IMR-90 (cell line): Measurements from ENCODE around the gene GPR142. TPM values are rescaled to one million over a fixed set of nuclear protein-coding genes. Genes with fewer than 3 reads are reported as not detected.

ENCODE experiments used
- ATAC-seq: fragments of 200-7000 bp; cut with Tn5 transposase; 2 replicates; pipeline ENCODE4 v1.9.1; 2020; ENCODE audit warnings: low read depth, mild to moderate bottlenecking, moderate library complexity
- BruUV-seq: library from RNA; stranded (reverse); fragments of 400-500 nt; replicated peaks from 2 replicates; lab custom pipeline; 2021; lab: Mats Ljungman, UMichigan
- CTCF ChIA-PET: fragments of 300-600 bp; formaldehyde crosslinking; extraction: SDS; loops from one replicate; lab custom pipeline; 2021; ENCODE audit warnings: antibody characterized with exemption; lab: Yijun Ruan, JAX
- POLR2A ChIA-PET: fragments of 300-600 bp; sonication (Branson Sonifier 250); formaldehyde crosslinking; loops from one replicate; lab custom pipeline; 2022; ENCODE audit warnings: antibody characterized with exemption; ENCODE audit not compliant: unreplicated experiment; lab: Charles Lee
- DNase-seq: peaks from one replicate; pipeline ENCODE4 v3.0.0; 2013
- H2AFZ ChIP-seq: replicated peaks from 2 replicates; pipeline ENCODE3; 2013; ENCODE audit warnings: low read length, mild to moderate bottlenecking; ENCODE audit not compliant: poor library complexity
- H2AK5ac ChIP-seq: 2 replicates; pipeline ENCODE4 v1.6.1; 2013; ENCODE audit warnings: low read depth, low read length, inconsistent platforms
- H2AK9ac ChIP-seq: replicated peaks from 2 replicates; pipeline ENCODE3; 2013; ENCODE audit warnings: mild to moderate bottlenecking, low read depth, low read length, moderate library complexity; ENCODE audit not compliant: poor library complexity
- H2BK120ac ChIP-seq: 2 replicates; pipeline ENCODE4 v1.6.1; 2013; ENCODE audit warnings: low read depth, low read length, inconsistent platforms
- H2BK15ac ChIP-seq: 3 replicates; pipeline ENCODE4 v1.6.1; 2013; ENCODE audit warnings: low read depth, low read length, inconsistent platforms
- H2BK20ac ChIP-seq: 2 replicates; pipeline ENCODE4 v1.6.1; 2013; ENCODE audit warnings: low read depth, mild to moderate bottlenecking, inconsistent platforms, low read length, moderate library complexity
- H2BK5ac ChIP-seq: 2 replicates; pipeline ENCODE4 v1.6.1; 2013; ENCODE audit warnings: mild to moderate bottlenecking, low read depth, low read length, inconsistent platforms; ENCODE audit not compliant: poor library complexity, severe bottlenecking
- H3K14ac ChIP-seq: replicated peaks from 2 replicates; pipeline ENCODE4 v1.6.1; 2013; ENCODE audit warnings: low read depth, low read length, inconsistent platforms
- H3K18ac ChIP-seq: 2 replicates; pipeline ENCODE4 v1.6.1; 2013; ENCODE audit warnings: low read depth, low read length, control low read depth
- H3K23ac ChIP-seq: 2 replicates; pipeline ENCODE4 v1.6.1; 2013; ENCODE audit warnings: low read depth, low read length, inconsistent platforms
- H3K27ac ChIP-seq: 2 replicates; pipeline ENCODE4 v1.5.1; 2013; ENCODE audit warnings: mild to moderate bottlenecking, control low read depth, low read length; ENCODE audit not compliant: insufficient read depth
- H3K27me3 ChIP-seq: 2 replicates; pipeline ENCODE4 v1.6.1; 2013; ENCODE audit warnings: low read length; ENCODE audit not compliant: control insufficient read depth, insufficient read depth
- H3K36me3 ChIP-seq: 2 replicates; pipeline ENCODE4 v1.6.1; 2013; ENCODE audit warnings: low read length, mixed read lengths; ENCODE audit not compliant: control insufficient read depth, insufficient read depth
- H3K4ac ChIP-seq: 2 replicates; pipeline ENCODE4 v1.6.1; 2013; ENCODE audit warnings: low read depth, low read length, inconsistent platforms
- H3K4me1 ChIP-seq: 2 replicates; pipeline ENCODE4 v1.6.1; 2013; ENCODE audit warnings: low read length, mixed read lengths; ENCODE audit not compliant: control insufficient read depth, insufficient read depth
- H3K4me2 ChIP-seq: 2 replicates; pipeline ENCODE4 v1.6.1; 2013; ENCODE audit warnings: low read depth, mild to moderate bottlenecking, control low read depth, low read length, moderate library complexity
- H3K4me3 ChIP-seq: 2 replicates; pipeline ENCODE4 v1.5.1; 2013; ENCODE audit warnings: low read depth, mild to moderate bottlenecking, control low read depth, low read length, moderate library complexity; ENCODE audit not compliant: insufficient read depth
- H3K56ac ChIP-seq: 2 replicates; pipeline ENCODE4 v1.6.1; 2013; ENCODE audit warnings: low read length, inconsistent platforms; ENCODE audit not compliant: insufficient read depth; ENCODE audit errors: extremely low read depth
- H3K79me1 ChIP-seq, 2 experiments: 2 replicates each; pipeline ENCODE4 v1.6.1; 2013; ENCODE audit warnings: low read length in 2 of 2, inconsistent platforms in 1 of 2, low read depth in 1 of 2
- H3K9ac ChIP-seq: 2 replicates; pipeline ENCODE4 v1.6.1; 2013; ENCODE audit warnings: low read depth, low read length, control low read depth
- H3K9me1 ChIP-seq: 2 replicates; pipeline ENCODE4 v1.6.1; 2013; ENCODE audit warnings: low read length, inconsistent platforms; ENCODE audit not compliant: insufficient read depth
- H3K9me3 ChIP-seq: 2 replicates; pipeline ENCODE4 v1.6.1; 2013; ENCODE audit warnings: low read length; ENCODE audit not compliant: control insufficient read depth, insufficient read depth
- H4K20me1 ChIP-seq: 2 replicates; pipeline ENCODE4 v1.6.1; 2013; ENCODE audit warnings: low read length, inconsistent platforms; ENCODE audit not compliant: insufficient read depth
- H4K5ac ChIP-seq: 2 replicates; pipeline ENCODE4 v1.6.1; 2013; ENCODE audit warnings: mild to moderate bottlenecking, low read depth, low read length, control low read depth
- H4K8ac ChIP-seq, 2 experiments: 2 replicates each; pipeline ENCODE4 v1.6.1; 2013; ENCODE audit warnings: low read depth in 2 of 2, low read length in 2 of 2, control low read depth in 1 of 2, inconsistent platforms in 1 of 2
- H4K91ac ChIP-seq: 2 replicates; pipeline ENCODE4 v1.6.1; 2013; ENCODE audit warnings: low read depth, low read length, inconsistent platforms; ENCODE audit not compliant: insufficient read depth
- BHLHE40 ChIP-seq: fragments of 150-350 bp; IDR thresholded peaks from 2 replicates; pipeline ENCODE4 v1.6.1; 2016; ENCODE audit warnings: mild to moderate bottlenecking, low read depth, low read length
- CEBPB ChIP-seq: IDR thresholded peaks from 2 replicates; pipeline ENCODE4 v1.6.1; 2012; ENCODE audit warnings: low read depth, low read length, improper control_type of control experiment
- CHD1 ChIP-seq: IDR thresholded peaks from 2 replicates; pipeline ENCODE4 v1.6.1; 2012; ENCODE audit warnings: low read depth, low read length, improper control_type of control experiment
- FOS ChIP-seq: fragments of 150-350 bp; IDR thresholded peaks from 2 replicates; pipeline ENCODE4 v1.6.1; 2016; ENCODE audit warnings: low read depth, low read length
- MXI1 ChIP-seq: IDR thresholded peaks from 2 replicates; pipeline ENCODE4 v1.6.1; 2012; ENCODE audit warnings: low read depth, mild to moderate bottlenecking, low read length, moderate library complexity, borderline replicate concordance
- NFE2L2 ChIP-seq: fragments of 150-350 bp; IDR thresholded peaks from 2 replicates; pipeline ENCODE4 v1.6.1; 2016; ENCODE audit warnings: low read depth, mild to moderate bottlenecking, low read length
- POLR2A ChIP-seq: IDR thresholded peaks from 2 replicates; pipeline ENCODE4 v1.6.1; 2012; ENCODE audit warnings: mild to moderate bottlenecking, low read depth, low read length
- RAD21 ChIP-seq: IDR thresholded peaks from 2 replicates; pipeline ENCODE4 v1.6.1; 2012; ENCODE audit warnings: low read length, improper control_type of control experiment
- RCOR1 ChIP-seq: IDR thresholded peaks from 2 replicates; pipeline ENCODE4 v1.6.1; 2012; ENCODE audit warnings: mild to moderate bottlenecking, low read length, improper control_type of control experiment; ENCODE audit not compliant: insufficient replicate concordance
- RFX5 ChIP-seq: IDR thresholded peaks from 2 replicates; pipeline ENCODE4 v1.8.0; 2012; ENCODE audit warnings: low read depth, mild to moderate bottlenecking, low read length, moderate library complexity
- SMC3 ChIP-seq: fragments of 150-350 bp; IDR thresholded peaks from 2 replicates; pipeline ENCODE4 v1.6.1; 2016; ENCODE audit warnings: low read depth, mild to moderate bottlenecking, antibody characterized with exemption, low read length, moderate library complexity
- WGBS, 2 experiments: methylation state at CpG; one replicate each; pipeline versions ENCODE4 v1.1.5 to v1.1.7; 2013; ENCODE audit warnings: missing lambda C conversion rate in 2 of 2; ENCODE audit not compliant: insufficient read length in 1 of 2; ENCODE audit errors: extremely low coverage in 2 of 2; 5-methylcytosine and 5-hydroxymethylcytosine counted together
- dilution Hi-C: fragments of 300-500 bp; cut with HindIII; formaldehyde crosslinking; loops from one replicate; pipeline ENCODE4 v1.14.3; 2018; ENCODE audit warnings: low sequenced_read_pairs; ENCODE audit not compliant: unreplicated experiment
- in situ Hi-C: fragments of 300-500 bp; cut with MboI; formaldehyde crosslinking; loops from 3 replicates; pipeline ENCODE4 v1.14.3; 2019; ENCODE audit warnings: low sequenced_read_pairs, inconsistent platforms, mixed read lengths
- intact Hi-C: fragments of 100-400 bp; cut with micrococcal nuclease; formaldehyde crosslinking; loops from 2 replicates; pipeline ENCODE4 v1.10.0; 2022
- polyA plus RNA-seq, 3 experiments: library from polyadenylated mRNA; depleted of rRNA; stranded (reverse); fragments of >200 nt; gene quantifications; 2 replicates each; pipeline ENCODE4 v1.2.3, GENCODE V29; 2012; ENCODE audit warnings: low replicate concordance in 1 of 3
- total RNA-seq: library from RNA; depleted of rRNA; stranded (reverse); fragments of >200 nt; gene quantifications from 2 replicates; pipeline ENCODE4 v1.2.3, GENCODE V29; 2012
- TF ChIP-seq, protein P1 (sequence below): conservative IDR thresholded peaks from 2 replicates; pipeline ENCODE4 v1.5.1; 2012; ENCODE audit warnings: mild to moderate bottlenecking, low read depth, low read length, improper control_type of control experiment
- TF ChIP-seq, protein P2 (sequence below): fragments of 150-350 bp; IDR thresholded peaks from 2 replicates; pipeline ENCODE4 v1.6.1; 2016; ENCODE audit warnings: low read depth, mild to moderate bottlenecking, low read length, moderate library complexity, borderline replicate concordance
- TF ChIP-seq, protein P3 (sequence below): fragments of 150-350 bp; IDR thresholded peaks from 2 replicates; pipeline ENCODE4 v1.6.1; 2017; ENCODE audit warnings: mild to moderate bottlenecking, antibody characterized with exemption, low read length, low read depth

GPR142 gene
- total and polyA plus RNA-seq, 2 of the 4 experiments (the other 2 are of a cell fraction), result not detected

DNA sequence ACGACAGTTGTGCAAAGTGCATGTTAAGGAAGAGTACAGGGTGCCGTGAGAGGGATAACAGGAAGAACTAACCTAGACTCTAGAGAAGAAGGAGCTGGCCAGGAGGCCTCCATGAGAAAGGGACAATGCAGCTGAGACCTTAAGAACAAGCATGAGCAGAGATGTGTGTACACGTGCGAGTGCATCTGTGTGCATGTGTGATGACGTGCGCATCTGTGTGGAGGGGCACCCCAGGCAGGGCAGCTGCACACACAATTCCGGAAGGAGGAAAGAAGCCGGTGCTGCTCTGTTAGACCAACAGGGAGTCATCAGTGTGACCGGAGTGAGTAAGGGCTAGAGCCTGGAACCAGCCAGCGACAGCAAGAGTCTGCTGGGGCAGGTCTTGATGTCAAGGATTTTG, 48.9 kb upstream of the GPR142 start:
- H3K9me3 ChIP-seq, result peaks cover 21% of the 10 kb centered on the region
- no peaks in the 10 kb centered on the region for H3K36me3 ChIP-seq
- H3K23ac ChIP-seq, result no peak overlapping the region
- no TSS peak for BruUV-seq
- no peak overlapping the region for H2AK5ac ChIP-seq
- H3K4ac ChIP-seq, result no peak overlapping the region
- ATAC-seq, result no peak
- H2AK9ac ChIP-seq, result no peak overlapping the region
- H3K79me1 ChIP-seq, result no peaks in the 10 kb centered on the region
- H4K5ac ChIP-seq, result no peak overlapping the region
- H2AFZ ChIP-seq, result no peak overlapping the region
- CTCF ChIA-PET, result no interaction called here
- no peak overlapping the region for H2BK120ac ChIP-seq
- H4K8ac ChIP-seq, result no peak overlapping the region
- dilution Hi-C loops, result no loop called here
- no peak overlapping the region for H3K14ac ChIP-seq
- H4K91ac ChIP-seq, result no peak overlapping the region
- H3K27ac ChIP-seq, result no peak overlapping the region
- no peak for TF ChIP-seq FOS
- TF ChIP-seq NFE2L2, result no peak
- no peak for TF ChIP-seq MXI1
- TF ChIP-seq, protein P1, sequence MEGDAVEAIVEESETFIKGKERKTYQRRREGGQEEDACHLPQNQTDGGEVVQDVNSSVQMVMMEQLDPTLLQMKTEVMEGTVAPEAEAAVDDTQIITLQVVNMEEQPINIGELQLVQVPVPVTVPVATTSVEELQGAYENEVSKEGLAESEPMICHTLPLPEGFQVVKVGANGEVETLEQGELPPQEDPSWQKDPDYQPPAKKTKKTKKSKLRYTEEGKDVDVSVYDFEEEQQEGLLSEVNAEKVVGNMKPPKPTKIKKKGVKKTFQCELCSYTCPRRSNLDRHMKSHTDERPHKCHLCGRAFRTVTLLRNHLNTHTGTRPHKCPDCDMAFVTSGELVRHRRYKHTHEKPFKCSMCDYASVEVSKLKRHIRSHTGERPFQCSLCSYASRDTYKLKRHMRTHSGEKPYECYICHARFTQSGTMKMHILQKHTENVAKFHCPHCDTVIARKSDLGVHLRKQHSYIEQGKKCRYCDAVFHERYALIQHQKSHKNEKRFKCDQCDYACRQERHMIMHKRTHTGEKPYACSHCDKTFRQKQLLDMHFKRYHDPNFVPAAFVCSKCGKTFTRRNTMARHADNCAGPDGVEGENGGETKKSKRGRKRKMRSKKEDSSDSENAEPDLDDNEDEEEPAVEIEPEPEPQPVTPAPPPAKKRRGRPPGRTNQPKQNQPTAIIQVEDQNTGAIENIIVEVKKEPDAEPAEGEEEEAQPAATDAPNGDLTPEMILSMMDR, result no peak
- no peak for TF ChIP-seq CHD1
- TF ChIP-seq RFX5, result no peak
- TF ChIP-seq CEBPB, result no peak
- no peak for TF ChIP-seq BHLHE40
- TF ChIP-seq, protein P2, sequence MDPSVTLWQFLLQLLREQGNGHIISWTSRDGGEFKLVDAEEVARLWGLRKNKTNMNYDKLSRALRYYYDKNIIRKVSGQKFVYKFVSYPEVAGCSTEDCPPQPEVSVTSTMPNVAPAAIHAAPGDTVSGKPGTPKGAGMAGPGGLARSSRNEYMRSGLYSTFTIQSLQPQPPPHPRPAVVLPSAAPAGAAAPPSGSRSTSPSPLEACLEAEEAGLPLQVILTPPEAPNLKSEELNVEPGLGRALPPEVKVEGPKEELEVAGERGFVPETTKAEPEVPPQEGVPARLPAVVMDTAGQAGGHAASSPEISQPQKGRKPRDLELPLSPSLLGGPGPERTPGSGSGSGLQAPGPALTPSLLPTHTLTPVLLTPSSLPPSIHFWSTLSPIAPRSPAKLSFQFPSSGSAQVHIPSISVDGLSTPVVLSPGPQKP, result no peak
- TF ChIP-seq RCOR1, result no peak
- TF ChIP-seq RAD21, result no peak
- no peak for TF ChIP-seq SMC3
- TF ChIP-seq, protein P3, sequence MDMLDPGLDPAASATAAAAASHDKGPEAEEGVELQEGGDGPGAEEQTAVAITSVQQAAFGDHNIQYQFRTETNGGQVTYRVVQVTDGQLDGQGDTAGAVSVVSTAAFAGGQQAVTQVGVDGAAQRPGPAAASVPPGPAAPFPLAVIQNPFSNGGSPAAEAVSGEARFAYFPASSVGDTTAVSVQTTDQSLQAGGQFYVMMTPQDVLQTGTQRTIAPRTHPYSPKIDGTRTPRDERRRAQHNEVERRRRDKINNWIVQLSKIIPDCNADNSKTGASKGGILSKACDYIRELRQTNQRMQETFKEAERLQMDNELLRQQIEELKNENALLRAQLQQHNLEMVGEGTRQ, result no peak
- no peak for TF ChIP-seq POLR2A
- no peak overlapping the region for H3K56ac ChIP-seq
- no peak overlapping the region for H3K9ac ChIP-seq
- 82% methylated on average over 7 of the region's 10 CpGs; no CpG with 5 or more reads in 1 of the 2 experiments for WGBS, 2 experiments
- H3K9me1 ChIP-seq, result no peaks in the 10 kb centered on the region
- H3K4me1 ChIP-seq, result no peaks in the 10 kb centered on the region
- no peak overlapping the region for H2BK15ac ChIP-seq
- in situ Hi-C loops, result no loop called here
- H2BK5ac ChIP-seq, result no peak overlapping the region
- no peak overlapping the region for H3K18ac ChIP-seq
- POLR2A ChIA-PET, result no interaction called here
- no peak overlapping the region for H3K4me2 ChIP-seq
- no peaks in the 10 kb centered on the region for H3K27me3 ChIP-seq
- intact Hi-C loops, result no loop called here
- no peak overlapping the region for H2BK20ac ChIP-seq
- no peak overlapping the region for H3K4me3 ChIP-seq
- no peaks in the 10 kb centered on the region for H4K20me1 ChIP-seq
- DNase-seq, result no peak
